ENCODE data around the gene CFAP77. TPM values are rescaled to one million over a fixed set of nuclear protein-coding genes. Genes with fewer than 3 reads are reported as not detected.

Gene CFAP77
- total RNA-seq, 1 experiment from 2014 or later, result not detected

DNA sequence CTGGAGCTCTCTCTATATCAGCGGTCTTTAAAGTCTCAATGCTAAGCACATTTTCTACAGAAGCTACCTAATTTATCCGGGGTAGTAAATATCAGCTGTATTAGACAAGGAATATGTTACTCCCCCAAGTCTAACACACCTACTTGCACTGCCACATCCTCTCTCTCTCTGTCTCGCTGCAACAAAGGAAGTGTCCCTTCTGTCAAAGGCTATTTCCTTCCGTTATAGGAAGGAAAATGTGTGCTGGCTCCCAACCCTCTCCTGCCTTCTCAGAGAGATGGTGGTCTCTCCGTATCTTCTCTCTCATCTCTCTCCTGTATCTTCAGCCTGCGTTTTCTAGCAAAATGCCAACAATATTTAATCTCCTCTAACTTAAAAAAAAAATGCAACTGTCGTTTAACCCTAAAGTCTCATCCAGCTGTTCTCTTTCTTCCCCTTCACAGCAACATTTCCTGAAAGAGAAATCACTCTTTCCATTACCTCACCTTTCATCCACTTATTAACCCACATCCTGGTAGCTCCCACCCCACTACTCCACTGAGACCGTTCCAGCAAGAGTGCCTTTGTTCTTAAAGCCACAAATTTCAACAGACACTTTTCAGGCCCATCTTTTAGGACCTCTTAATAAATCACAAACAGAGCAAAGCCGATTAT lies 5.7 kb upstream of the CFAP77 start:
- in situ Hi-C loops (cut with HindIII; ENCODE audit: low sequenced_read_pairs), result loop anchor here (10.0 kb wide), 1 partner anchor 160 kb away; no protein-coding TSS in a partner anchor
- no peak for DNase-seq (ENCODE audit: low spot score)

DNA sequence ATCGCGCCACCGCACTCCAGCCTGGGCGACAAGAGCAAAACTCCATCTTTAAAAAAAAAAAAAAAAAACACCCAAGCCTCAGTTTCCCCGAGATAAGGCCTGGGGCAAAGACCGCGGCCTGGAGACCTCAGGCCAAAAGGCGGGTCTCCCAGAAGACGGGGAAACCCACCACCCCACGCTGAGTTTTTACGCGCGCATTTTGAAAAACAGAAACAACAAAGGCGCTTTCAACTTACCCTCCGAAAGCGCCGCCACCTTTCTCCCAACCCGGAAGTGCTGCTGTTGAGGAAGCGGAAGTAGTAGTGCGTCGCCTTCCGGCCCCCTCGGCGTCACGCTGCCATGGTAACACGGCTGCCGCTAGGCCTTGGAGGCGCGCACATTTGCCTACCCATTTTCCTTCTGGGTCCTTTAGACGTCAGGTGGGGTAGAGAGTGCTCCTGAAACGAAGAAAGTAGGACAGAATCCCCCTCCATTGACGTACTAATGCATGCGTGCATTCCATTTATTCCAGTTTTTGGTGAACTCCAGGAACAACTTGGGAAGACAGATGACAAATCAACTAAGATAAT lies 3.4 kb upstream of the CFAP77 start, which contains the start of gene TTF1:
Gene TTF1 (minus strand): TSS at position 287 of the 569 bp plus-strand sequence. CDS start 4,019 bp downstream, outside the sequence.
- in situ Hi-C loops (cut with HindIII; ENCODE audit: low sequenced_read_pairs), result loop anchor here (10.0 kb wide), 1 partner anchor 158 kb away; no protein-coding TSS in a partner anchor
- peak; percentile 92 for DNase-seq (ENCODE audit: low spot score)

DNA sequence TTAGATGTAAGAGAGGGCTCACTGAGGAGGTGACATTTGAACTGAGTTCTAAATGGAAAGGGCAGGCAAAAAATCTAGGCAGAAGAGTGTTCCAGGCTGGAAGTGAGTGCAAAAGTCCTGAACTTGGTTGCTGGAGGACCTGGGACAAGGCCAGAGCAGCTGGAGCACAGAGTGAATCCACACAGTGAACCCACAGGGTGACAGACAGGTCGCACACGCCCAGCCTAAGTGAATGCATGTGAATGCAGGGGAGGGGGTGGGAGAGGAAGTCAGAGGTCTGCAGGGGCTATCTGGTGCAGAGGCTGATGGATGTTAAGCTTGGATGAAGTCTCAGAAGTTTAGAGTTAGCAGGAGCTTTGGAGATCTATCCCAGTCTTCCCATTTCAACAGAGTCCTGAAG lies 2.8 kb upstream of the CFAP77 start:
- no peak for DNase-seq (ENCODE audit: low spot score)
- in situ Hi-C loops (cut with HindIII; ENCODE audit: low sequenced_read_pairs), result loop anchor here (10.0 kb wide), 1 partner anchor 158 kb away; no protein-coding TSS in a partner anchor

DNA sequence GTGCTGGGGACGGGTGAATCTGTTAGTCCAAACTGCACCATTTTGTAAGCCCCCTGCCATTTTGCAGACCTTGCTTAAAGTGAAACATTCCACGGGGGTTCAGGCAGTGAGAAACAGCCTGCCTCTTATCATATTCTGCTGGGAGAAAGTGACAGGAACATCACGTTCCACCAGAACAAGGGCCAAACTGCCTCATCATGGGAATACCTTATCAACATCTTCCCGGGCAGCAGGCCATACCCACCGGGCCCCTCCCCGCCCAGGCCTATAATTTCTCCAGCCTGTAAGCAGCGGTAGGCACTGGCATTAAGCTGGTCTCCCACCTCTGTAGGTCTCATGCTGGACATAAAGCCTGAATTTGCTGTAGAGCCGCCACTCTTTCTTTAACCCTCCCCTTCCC lies 1.5 kb upstream of the CFAP77 start:
- in situ Hi-C loops (cut with HindIII; ENCODE audit: low sequenced_read_pairs), result loop anchor here (10.0 kb wide), 1 partner anchor 156 kb away; no protein-coding TSS in a partner anchor
- DNase-seq (ENCODE audit: low spot score), result no peak

DNA sequence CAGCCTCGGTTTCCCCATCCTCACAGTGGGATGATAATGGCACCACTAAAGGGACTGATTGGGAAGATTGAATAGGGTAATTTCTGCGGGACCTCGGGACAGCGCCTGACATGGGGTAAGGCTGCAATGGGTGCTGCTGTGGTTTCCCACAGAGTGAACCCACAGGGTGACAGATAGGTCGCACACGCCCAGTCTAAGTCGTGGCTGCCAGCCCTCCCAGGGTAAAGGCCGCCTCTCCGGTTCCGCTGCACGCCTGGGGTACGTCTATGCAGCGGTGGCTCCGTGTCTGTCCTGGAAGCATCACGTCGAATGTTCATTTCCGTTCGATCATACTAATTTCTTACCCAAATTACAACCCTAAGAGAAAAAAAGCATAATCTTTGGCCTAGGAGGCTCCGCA lies 631 bp downstream of the CFAP77 start:
- no peak for DNase-seq (ENCODE audit: low spot score)
- in situ Hi-C loops (cut with HindIII; ENCODE audit: low sequenced_read_pairs), result no loop called here

DNA sequence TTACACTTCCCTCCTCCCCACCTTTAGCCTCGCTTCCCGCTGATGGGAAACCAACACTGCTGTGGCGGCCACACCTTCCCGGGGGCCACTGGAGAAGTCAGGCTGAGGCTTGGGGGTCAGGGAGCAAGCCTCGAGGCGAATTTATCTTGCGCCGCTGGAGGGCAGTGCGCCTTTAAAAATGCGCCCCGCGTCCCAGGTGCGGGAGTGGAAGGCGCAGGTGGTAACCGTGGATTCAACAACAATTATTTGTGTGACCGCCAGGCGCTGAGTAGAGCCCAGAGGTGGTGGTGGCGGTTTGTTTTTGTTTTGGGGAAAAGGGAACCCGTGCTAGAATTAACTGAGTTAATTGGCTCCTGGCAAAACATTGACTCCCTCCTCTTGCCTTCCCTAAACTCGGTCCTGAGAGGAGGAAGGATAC lies 1.1 kb downstream of the CFAP77 start:
- DNase-seq (ENCODE audit: low spot score), result peak; percentile 82
- in situ Hi-C loops (cut with HindIII; ENCODE audit: low sequenced_read_pairs), result no loop called here

GRCh38 chr9:132412089-132412488 lies 2.1 kb downstream of the CFAP77 start:
- in situ Hi-C loops (cut with HindIII; ENCODE audit: low sequenced_read_pairs), result no loop called here
- DNase-seq (ENCODE audit: low spot score), result peak; percentile 22

DNA sequence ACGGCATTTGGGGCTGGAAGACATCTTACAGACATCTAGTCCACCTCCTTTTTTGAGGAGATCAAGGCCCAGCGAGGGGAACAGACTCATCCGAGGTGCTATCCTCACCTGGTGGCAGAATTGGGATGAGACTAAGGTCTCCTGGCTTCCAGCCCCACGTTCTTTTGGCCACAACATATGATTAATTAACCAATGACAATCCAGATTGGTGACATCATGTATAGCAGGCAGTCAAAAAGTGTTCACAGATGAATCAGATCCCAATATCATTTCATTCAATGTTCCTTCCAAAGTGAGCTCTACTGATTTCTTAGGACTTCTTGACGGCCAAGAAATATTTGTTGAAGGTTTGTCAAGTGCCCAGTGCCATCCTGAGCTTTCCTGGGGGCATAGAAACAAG lies 3.9 kb downstream of the CFAP77 start:
- in situ Hi-C loops (cut with HindIII; ENCODE audit: low sequenced_read_pairs), result no loop called here
- DNase-seq (ENCODE audit: low spot score), result no peak

DNA sequence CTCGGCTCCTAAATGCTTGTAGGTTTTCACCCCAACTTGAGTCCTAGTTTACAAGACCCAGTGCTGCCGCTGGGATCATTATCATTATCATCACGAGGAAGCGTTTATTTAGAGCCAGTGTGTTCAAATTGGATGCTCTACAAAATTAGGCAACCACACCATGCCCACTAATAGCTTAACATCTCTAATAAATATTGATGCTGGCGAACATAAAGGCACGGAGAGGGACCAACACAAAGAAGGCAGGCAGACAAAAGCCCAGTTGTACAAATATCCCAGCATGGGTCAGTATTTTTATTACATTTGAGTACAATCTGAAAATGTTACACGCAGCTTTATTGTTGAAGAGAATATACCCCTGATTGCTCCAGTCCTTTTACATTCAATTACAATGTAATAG lies 4.7 kb downstream of the CFAP77 start:
- DNase-seq (ENCODE audit: low spot score), result no peak
- in situ Hi-C loops (cut with HindIII; ENCODE audit: low sequenced_read_pairs), result no loop called here

DNA sequence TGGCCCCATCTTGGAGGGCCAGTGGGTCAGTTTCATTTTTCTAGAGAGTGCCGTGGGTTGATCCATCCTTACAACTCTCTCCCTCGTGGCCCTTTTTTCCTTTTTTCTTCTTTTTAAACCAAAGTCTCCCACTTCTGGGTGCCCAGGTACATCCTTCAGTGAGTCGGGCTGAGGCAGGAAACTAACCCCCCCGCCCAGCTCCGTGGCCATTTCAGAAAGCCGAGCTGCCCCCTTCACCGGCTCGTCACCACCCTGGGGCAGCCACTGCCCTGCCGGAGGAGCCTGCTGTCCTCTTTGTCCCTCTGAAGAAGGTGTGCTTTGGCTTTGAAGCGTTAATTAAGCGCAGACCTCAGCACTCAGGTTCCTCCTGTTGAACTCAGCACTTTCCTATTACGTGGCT lies 5.2 kb downstream of the CFAP77 start:
- no peak for DNase-seq (ENCODE audit: low spot score)
- in situ Hi-C loops (cut with HindIII; ENCODE audit: low sequenced_read_pairs), result no loop called here

DNA sequence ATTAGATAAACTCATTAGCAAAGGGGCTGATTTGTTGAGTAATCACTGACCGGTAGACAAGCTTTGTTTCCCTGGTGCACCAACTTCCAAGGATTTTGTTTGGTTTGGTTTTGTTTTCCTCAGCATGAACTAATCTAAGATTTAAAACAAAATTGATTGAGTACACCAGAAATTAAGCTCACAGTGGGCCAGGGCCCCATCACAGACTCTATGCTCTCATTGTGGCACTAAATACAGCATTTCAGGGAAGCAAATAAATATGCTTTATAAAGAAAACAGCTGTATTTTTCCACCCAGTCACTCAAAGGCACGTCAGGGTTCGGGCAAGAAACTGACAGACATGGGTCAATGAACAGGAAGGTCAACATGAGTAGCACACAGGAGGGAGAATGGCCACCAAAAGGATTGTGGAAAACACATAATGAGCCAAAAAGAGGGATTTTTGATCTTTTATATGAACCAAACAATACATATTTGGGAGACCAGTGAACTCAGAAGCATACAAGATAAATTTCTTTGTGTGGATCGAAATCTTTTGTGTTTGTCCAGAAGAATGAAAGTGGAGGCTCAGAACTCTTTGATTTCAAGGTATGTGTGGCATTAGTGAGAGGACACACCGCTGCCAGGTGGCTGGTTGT lies 8.8 kb downstream of the CFAP77 start:
- in situ Hi-C loops (cut with HindIII; ENCODE audit: low sequenced_read_pairs), result no loop called here
- DNase-seq (ENCODE audit: low spot score), result no peak

GRCh38 chr9:132422574-132422973 lies 12.6 kb downstream of the CFAP77 start:
- no peak for DNase-seq (ENCODE audit: low spot score)
- in situ Hi-C loops (cut with HindIII; ENCODE audit: low sequenced_read_pairs), result no loop called here

DNA sequence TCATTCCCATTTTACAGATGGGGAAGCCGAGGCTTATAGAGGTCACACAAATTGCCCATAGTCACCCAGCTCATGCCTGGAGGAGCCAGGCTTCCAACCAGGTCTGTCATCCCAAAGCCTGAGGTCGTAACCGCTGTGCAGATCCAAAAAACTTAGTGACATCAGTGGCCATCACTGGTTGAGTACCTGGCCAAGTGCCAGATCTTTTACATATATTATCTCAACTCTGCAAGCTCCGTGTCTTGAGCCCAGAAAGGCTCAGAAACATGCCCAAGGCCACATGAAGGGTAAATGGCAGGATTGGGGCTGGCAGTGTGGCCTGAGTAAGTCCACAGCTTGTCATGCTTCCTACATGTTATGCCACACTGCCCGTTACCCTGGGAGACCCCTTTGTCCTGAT lies 13.5 kb downstream of the CFAP77 start:
- no peak for DNase-seq (ENCODE audit: low spot score)
- in situ Hi-C loops (cut with HindIII; ENCODE audit: low sequenced_read_pairs), result no loop called here

DNA sequence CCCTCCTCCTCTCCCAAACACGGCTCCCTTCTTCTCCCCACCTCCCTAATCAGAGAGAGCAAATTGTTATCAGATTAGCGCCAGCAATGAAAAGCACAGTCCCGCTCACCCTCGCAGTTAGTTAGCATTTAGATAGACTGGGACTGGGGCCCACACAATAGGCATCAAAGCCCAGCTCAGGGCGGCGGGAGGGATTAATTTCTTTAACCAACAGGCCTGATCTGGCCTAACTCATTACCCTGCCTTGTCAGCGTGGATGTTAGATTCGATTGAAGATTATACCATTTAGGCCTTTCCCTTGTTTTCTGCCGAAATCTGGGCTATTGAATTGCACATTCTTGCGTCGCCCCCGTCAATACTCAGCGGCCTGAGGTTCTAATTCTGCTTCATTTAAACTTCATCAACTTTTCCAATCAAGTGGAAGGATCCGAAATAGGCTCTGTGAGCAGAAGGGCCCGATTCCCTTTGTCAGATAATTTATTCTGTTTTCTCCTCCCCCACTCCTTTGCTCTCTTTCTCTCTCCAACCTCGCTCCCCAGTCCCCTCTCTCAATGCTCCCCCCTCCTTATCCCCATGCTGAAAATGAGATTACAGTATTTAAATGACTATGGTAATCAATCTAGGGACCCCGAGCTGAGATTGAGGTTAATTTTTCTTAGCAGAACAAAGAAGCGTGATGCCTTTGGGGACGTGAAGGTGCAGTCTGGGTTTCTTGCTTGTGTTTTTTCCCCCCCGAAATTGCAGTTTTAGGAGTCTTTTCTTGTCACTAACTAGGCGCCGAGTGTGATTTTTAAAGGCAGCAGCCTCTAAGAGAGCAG lies 15.1 kb downstream of the CFAP77 start:
- in situ Hi-C loops (cut with HindIII; ENCODE audit: low sequenced_read_pairs), result no loop called here
- DNase-seq (ENCODE audit: low spot score), result no peak

GRCh38 chr9:132425675-132426062 lies 15.7 kb downstream of the CFAP77 start:
- DNase-seq (ENCODE audit: low spot score), result no peak
- in situ Hi-C loops (cut with HindIII; ENCODE audit: low sequenced_read_pairs), result no loop called here

- in situ Hi-C loops (cut with HindIII; ENCODE audit: low sequenced_read_pairs), result no loop called here
Observed at GRCh38 chr9:132426639-132427414, 16.8 kb downstream of the CFAP77 start.

DNA sequence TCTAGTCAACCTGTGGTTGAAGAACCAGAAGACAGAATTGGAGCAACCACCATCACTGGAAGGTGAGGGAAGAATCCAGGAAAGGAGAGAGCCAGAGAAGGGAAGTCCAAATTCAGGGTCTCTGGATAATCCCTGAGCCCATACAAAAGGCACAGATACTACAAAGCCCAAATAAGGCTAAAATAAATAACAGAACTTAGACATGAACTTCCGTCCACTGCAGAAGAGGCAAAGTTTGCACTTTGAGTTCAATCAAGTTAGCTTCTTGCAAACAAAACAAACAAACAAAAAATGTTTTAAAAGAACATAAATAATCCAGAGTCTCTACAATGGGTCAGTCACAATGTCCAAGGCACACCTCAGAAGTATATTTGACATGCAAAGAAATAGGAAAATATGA lies 21.0 kb downstream of the CFAP77 start:
- DNase-seq (ENCODE audit: low spot score), result no peak
- in situ Hi-C loops (cut with HindIII; ENCODE audit: low sequenced_read_pairs), result no loop called here

More at GRCh38 chr9:132426639-132427414, 16.8 kb downstream of the CFAP77 start:
- no peak for DNase-seq (ENCODE audit: low spot score)

DNA sequence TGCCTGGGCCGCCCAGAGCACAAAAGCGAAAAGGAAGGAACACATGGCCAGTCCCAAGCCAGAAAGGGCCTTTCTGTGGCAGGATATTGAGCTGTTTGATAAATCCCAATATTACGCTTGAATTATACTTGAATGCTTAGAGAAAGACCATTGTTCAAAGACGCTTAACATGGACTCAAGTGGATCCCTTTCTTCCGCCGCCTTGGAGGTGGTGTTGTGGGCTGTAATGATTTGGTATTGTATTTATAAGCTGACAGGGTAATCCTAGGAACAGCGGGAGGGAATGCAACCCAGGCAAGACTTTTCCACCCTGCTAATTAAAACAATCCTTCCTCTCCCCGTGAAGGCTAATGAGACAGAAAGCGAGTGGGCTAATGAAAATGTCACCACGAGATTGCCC lies 24.9 kb downstream of the CFAP77 start:
- no peak for DNase-seq (ENCODE audit: low spot score)
- in situ Hi-C loops (cut with HindIII; ENCODE audit: low sequenced_read_pairs), result no loop called here

DNA sequence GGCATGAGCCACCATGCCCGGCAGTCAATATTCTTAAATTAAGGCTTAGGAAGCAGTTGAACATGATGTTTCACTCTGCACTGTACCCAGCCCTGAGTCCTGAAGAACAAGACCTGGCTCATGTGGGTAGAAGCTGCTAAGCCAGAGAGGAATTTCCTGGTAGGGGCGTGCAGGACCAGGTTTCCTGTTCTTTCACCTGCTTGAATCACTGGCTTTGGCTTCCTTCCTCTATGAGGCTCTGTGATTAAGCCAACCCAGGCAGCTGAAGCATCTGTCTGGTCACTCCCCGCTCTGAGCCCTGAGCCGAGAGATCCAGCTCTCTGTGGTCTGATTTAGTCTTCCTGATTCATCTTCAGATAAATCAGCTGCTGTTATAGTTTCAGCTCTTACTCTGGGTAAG lies 29.1 kb downstream of the CFAP77 start:
- DNase-seq (ENCODE audit: low spot score), result no peak
- in situ Hi-C loops (cut with HindIII; ENCODE audit: low sequenced_read_pairs), result no loop called here

Data from G401 (cell line).